ENCODE measurements around the gene BCAS1.

DNA sequence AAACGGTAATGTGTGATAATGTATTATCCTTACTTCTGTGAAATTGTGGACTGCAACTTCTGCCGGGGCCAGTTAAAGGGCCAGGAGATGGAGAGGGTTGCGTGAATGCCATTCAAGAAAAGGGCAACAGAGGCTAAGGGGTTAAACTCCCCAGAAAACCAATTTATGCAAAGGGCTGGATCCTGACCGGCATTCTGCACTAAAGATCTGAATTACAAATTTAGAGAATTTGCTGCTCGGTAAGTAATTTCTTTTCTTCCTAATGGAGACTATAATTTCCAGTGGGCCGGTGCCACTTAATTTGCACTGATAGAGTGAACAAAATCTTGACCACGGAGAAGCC lies 130.1 kb downstream of the BCAS1 start:
- TF ChIP-seq, protein P1, sequence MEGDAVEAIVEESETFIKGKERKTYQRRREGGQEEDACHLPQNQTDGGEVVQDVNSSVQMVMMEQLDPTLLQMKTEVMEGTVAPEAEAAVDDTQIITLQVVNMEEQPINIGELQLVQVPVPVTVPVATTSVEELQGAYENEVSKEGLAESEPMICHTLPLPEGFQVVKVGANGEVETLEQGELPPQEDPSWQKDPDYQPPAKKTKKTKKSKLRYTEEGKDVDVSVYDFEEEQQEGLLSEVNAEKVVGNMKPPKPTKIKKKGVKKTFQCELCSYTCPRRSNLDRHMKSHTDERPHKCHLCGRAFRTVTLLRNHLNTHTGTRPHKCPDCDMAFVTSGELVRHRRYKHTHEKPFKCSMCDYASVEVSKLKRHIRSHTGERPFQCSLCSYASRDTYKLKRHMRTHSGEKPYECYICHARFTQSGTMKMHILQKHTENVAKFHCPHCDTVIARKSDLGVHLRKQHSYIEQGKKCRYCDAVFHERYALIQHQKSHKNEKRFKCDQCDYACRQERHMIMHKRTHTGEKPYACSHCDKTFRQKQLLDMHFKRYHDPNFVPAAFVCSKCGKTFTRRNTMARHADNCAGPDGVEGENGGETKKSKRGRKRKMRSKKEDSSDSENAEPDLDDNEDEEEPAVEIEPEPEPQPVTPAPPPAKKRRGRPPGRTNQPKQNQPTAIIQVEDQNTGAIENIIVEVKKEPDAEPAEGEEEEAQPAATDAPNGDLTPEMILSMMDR (IDR thresholded peaks at IDR 0.05): no peak
- TF ChIP-seq EZH2 (IDR thresholded peaks at IDR 0.05; ENCODE audit: borderline replicate concordance, insufficient read depth, low read depth, low read length, poor library complexity, severe bottlenecking): no peak

All from B cell (primary cell).